Left lobe of liver (tissue), 2 donors: ENCODE results near the gene ITGA2. TPM values are rescaled to one million over a fixed set of nuclear protein-coding genes. Genes with fewer than 3 reads are reported as not detected.

Experiments used
- ATAC-seq: fragments of 200-7000 bp; cut with Tn5 transposase; one replicate; pipeline ENCODE4 v1.9.1; 2020; ENCODE audit warnings: mild to moderate bottlenecking, moderate library complexity
- DNase-seq: peaks from one replicate; pipeline ENCODE4 v3.0.0-alpha.2; 2020; ENCODE audit warnings: low spot score
- total RNA-seq: library from RNA; stranded (reverse); gene quantifications from one replicate; pipeline ENCODE4 v1.2.1, GENCODE V29; 2021
- donor health status: DM: no; HTN: no; CAD: no; lungs with moderate emphysema.
- donor health status: DM: no; HTN: yes; CAD: no.

Gene ITGA2
- total RNA-seq, 1 donor from 2014 or later: 0.30 TPM

GRCh38 chr5:52987711-52988331 lies 1.3 kb upstream of the ITGA2 start:
- ATAC-seq: no peak

GRCh38 chr5:52988335-52989024 lies 672 bp upstream of the ITGA2 start:
- ATAC-seq: peak; percentile 33
- no peak for DNase-seq

More at GRCh38 chr5:52987711-52988331, 1.3 kb upstream of the ITGA2 start:
- DNase-seq: no peak

- DNase-seq (no peak), ATAC-seq (peak; percentile 60)
Observed at GRCh38 chr5:52989781-52990527, 802 bp downstream of the ITGA2 start.

DNA sequence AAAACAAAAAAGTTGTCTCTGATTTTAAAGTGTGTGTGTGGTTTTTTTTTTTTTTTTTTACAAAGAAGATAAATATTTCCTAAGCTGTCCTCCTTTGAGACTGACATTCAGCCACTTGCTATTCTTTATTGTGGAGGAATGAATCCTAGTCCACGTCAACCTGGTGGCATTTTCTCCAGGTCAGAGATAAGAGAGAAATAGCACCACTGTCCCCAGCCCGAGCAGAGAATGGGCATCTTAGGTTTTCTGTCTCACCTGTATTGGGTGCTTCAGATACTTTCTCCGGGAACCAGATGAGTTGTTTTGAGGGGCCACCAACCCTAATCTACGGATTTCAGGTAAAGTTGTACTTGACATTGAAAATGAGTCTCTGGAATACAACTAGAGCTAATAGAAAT lies 1.4 kb downstream of the ITGA2 start:
- ATAC-seq (no peak), DNase-seq (no peak)

DNA sequence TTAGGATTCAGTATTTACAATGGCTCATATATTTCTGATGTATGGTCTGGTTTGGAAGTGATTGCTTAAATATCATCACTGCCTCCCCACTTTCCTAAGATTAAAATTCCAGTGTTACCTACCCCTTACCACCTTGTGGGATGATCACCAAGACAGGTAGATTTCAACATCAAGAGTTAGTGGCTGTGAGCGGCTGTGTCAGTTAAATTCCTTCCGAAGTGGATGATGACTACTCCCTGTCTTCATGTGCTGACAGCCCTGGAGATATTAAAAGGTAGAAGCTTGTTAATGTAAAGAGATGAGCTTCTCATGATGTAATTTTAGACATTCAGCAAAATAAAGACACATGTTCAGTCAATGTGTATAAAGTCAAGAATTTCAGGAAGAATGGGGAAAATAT lies 4.2 kb downstream of the ITGA2 start:
- ATAC-seq: no peak
- DNase-seq: no peak

- DNase-seq (no peak), ATAC-seq (no peak)
Observed at GRCh38 chr5:52994266-52994665, 5.1 kb downstream of the ITGA2 start.

GRCh38 chr5:52995095-52995494 lies 5.9 kb downstream of the ITGA2 start:
- DNase-seq (no peak), ATAC-seq (no peak)

- no peak for DNase-seq
- no peak for ATAC-seq
Observed at GRCh38 chr5:52995914-52996313, 6.8 kb downstream of the ITGA2 start.

DNA sequence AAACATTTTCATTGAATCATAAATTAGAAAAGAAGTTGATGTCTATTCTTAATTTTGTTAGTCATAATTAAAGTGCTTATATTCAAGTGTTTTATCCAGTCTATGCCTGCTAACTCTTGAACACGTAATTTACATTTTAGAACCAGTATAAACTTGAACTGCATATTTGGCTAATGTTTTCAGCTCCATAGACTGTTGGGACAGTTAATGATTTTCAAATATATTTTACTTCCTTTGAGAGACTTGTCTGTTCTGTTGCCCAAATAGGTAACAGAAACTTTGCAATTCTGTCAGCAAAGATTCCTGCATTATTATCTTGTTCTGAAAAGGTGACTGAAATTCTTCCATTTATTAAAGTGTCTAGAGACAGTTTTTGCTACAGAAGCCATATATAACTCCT lies 7.8 kb downstream of the ITGA2 start:
- ATAC-seq: no peak
- no peak for DNase-seq

DNA sequence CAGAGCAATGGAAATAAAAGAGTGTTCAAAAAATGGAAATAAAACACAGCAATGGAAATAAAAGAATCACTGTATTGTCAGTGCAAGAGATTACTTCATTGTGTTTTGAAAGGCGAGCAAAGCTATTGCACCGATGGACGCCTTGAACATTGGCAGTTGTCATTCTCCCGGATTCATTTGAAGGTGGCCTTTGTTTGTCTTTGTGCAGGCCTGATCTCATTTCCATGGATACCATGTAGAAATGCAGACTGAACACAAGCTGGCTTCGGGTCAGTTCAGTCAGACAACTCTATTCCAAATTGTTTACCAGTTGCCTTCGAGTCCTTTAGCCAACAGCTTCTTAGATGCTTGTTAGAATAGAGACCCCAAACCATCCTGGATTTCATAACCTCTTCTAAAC lies 8.3 kb downstream of the ITGA2 start:
- DNase-seq: no peak
- ATAC-seq: no peak

DNA sequence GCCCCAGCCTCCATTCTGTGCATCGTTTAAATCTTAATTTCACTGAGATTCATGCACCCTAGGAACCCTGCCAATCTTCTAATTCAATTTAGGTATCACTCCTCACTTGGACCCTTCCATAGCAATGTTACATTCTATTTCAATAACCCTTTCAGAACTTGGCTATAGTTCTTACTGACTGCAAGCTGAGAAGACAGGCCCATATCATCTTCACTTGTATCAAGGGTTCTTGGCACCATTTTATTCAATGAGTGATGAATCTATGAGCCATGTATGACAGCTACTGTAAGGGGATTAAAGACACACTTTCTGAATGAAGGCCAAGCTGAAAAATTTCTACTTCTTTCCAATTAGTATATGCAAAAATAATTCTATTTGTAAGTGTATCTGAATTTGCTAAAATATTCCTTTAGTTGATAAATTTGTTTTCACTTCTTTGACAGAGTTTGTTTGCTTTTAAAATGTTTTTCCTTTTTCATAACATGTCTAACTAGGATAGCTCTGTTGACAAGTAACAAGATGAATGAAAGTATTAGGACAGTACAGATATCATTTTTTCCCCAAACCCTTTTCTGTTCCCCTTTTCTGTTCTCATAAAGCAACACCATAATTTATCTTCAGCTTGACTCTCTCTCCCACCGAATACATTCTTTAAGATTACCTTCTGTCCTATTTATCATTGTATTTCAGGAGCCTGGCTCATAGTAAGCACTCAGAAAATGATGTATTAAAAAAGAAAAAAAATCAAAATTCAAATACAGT lies 9.6 kb downstream of the ITGA2 start:
- no peak for ATAC-seq
- no peak for DNase-seq

DNA sequence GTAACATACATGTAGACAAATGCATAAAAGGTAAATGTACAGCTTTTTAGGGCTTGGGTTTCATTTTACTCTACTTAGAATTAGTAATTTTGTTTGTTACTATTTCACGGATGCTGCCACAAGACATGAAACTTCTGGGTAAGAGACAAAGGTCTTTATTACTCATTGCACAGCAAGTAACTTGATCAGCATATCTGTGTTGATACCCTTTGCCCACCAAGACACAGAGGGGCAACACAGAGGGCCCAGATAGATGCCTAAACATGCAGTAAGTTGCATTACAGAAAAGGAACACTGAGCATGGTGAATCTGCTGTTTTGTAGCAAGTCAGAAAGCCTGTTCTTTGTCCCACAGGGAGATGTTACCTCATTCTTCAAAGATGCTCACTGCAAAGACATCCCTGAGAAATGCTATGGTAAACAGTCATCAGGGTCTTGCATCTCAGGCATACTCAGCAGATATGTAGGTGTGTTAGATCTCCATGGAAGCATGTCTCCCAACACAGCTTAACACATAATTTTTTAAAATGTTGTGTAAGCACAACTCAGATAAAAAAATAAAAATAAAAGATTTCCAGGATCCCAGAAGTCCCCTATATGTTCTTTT lies 10.3 kb downstream of the ITGA2 start:
- no peak for ATAC-seq
- no peak for DNase-seq

- DNase-seq (no peak), ATAC-seq (no peak)
Observed at GRCh38 chr5:53001541-53001940, 12.4 kb downstream of the ITGA2 start.

GRCh38 chr5:53002491-53002890 lies 13.3 kb downstream of the ITGA2 start:
- DNase-seq (no peak), ATAC-seq (no peak)

DNA sequence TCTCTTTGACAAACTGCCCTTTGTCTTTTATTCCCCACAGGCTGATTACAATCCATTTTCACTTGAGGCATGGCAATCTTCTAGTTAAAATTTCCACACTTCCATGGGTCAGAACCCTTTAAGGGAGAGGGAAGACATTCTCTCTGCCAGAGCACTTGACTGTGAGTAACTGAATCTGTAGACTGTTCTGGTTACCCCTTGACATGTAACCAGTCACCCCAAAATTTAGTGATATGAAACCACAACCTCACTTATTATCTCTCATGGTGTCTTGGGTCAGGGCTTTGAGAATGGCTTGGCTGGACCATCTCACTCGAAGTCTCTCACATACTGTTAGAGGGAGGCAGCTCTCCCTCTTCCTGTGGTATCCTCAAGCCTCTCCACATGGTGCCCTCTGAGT lies 14.0 kb downstream of the ITGA2 start:
- no peak for ATAC-seq
- no peak for DNase-seq

- no peak for ATAC-seq
- DNase-seq: no peak
Observed at GRCh38 chr5:53006911-53007890, 18.0 kb downstream of the ITGA2 start.

DNA sequence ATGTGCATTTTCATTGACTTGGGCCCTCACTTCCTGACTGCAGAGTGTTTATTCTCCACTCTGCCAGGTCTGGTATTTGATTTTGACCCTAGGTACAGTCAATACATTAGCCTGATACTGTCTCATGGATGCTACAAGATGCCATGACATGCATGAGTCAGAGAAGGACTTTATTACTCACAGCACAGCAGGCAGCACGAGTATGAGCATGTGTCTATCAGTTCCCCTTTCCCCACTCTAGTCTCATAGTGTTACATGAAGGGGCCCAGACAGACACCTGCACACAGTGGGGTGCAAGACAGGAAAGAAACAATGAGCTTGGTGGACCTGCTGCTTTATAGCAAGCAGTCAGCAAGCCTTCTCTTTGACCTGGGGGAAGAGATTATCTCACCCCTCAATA lies 19.6 kb downstream of the ITGA2 start:
- DNase-seq (no peak), ATAC-seq (no peak)

DNA sequence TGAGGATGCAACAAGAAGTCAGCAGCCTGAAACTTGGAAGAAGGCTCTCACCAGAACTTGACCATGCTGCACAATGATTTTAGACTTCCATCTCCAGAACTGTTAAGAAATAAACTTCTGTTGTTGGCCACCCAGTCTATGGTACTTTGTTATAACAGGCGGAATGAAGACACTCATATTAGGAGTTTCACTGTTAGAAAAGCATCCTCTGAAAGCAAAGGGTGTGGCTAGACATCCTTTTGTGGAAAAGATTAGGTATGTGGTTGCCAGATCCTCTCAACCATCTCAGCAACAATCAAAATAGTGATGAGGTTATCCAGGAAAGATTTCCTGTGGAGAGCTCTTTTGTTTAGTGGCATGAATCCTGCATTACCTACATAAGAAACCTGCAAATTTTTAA lies 20.7 kb downstream of the ITGA2 start:
- DNase-seq (no peak), ATAC-seq (no peak)

GRCh38 chr5:53010814-53011213 lies 21.7 kb downstream of the ITGA2 start:
- DNase-seq: no peak
- no peak for ATAC-seq

DNA sequence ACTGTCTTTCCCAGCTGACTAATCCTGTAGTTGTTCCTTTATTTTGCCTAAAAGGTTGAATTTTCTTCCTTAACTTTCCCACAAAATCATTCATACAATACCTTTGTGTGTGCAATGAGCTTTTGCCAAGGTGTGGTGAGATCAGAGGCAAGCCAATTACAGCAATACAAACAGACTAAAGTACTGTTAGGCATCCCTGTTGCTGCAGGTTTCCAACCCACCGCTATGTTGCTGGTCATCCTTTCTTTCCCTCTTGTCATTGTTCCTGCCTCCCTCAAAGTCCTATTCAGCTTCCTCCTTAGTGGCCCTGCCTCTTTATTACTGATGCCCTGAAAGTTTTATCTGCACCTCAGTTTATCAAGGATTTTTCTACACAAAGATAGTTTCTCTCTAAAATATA lies 22.1 kb downstream of the ITGA2 start:
- no peak for ATAC-seq
- no peak for DNase-seq
